ENCODE data around the gene CHRNA4. TPM values are rescaled to one million over a fixed set of nuclear protein-coding genes. Genes with fewer than 3 reads are reported as not detected.
A peak's percentile ranks its signal among the peaks of the same experiment; 100 is the strongest.
"Not testable (repeated sequence)": the region's sequence is repeated elsewhere in the genome, so short reads cannot be mapped to it uniquely, and the experiment has no call there.

CHRNA4 gene
- polyA plus RNA-seq, 1 of the 3 experiments (the other 2 are of a cell fraction): not detected

DNA sequence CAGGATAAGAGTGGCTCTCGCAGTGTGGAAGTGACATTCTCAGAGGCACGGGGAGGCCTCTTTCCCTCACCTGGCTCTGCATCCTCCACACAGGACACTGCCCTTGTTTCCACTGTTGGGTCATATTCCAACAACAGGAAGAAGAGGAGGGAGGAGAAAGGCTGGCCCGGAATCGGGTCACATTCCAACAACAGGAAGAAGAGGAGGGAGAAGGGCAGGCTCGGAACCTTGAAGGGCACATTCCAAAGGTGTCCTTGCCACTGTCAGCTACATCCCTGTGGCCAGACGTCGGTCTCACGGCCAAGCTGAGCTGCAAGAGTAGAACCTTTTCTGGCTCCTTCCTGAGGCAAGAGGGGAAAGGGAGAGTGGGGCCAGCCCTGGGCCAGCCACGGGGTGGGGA is 25.4 kb downstream of the CHRNA4 start:
- Histone ChIP-seq H3K27ac (ENCODE audit: low read depth in 2 of 2, low read length in 1 of 2) (no peak overlapping the region), H4K20me1 (ENCODE audit: insufficient read depth) (no peaks in the 10 kb centered on the region), H3F3A (replicated peaks; ENCODE audit: insufficient read depth) (no peaks in the 10 kb centered on the region), H3K36me3 (replicated peaks in 1 of 2; ENCODE audit: control insufficient read depth in 1 of 2, insufficient read depth in 2 of 2, low read length in 1 of 2) (no peaks in the 10 kb centered on the region), H3K9ac (no peak overlapping the region), H2AFZ (ENCODE audit: low read depth) (no peak overlapping the region), H3K9me3 (no peaks in the 10 kb centered on the region), H3K27me3 (ENCODE audit: insufficient read depth) (no peaks in the 10 kb centered on the region), H3K79me2 (ENCODE audit: insufficient read depth) (no peaks in the 10 kb centered on the region), H3K9me2 (no peaks in the 10 kb centered on the region), H3K4me1 (ENCODE audit: control insufficient read depth in 1 of 2, insufficient read depth in 2 of 2, low read depth in 1 of 2, low read length in 1 of 2) (peaks cover 0 to 2% of the 10 kb centered on the region in 2 experiments; a peak in 1 of 4 replicates), H3K4me2 (no peak overlapping the region), H3K4me3 (ENCODE audit: low read depth in 2 of 2, low read length in 1 of 2) (no peak overlapping the region)
- no peak for DNase-seq
- ChIA-PET CTCF (interaction anchor here (4.9 kb wide), 1 partner anchor 26 kb away, joined by 29 read pairs; no protein-coding TSS in a partner anchor), POLR2A (no interaction called here)
- TF ChIP-seq, protein P1, sequence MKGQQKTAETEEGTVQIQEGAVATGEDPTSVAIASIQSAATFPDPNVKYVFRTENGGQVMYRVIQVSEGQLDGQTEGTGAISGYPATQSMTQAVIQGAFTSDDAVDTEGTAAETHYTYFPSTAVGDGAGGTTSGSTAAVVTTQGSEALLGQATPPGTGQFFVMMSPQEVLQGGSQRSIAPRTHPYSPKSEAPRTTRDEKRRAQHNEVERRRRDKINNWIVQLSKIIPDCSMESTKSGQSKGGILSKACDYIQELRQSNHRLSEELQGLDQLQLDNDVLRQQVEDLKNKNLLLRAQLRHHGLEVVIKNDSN (IDR thresholded peaks at IDR 0.05; ENCODE audit: borderline replicate concordance, low read depth): no peak
- TF ChIP-seq ELF1 (IDR thresholded peaks at IDR 0.05) (no peak), SMC3 (IDR thresholded peaks at IDR 0.05; ENCODE audit: low read depth, low read length) (no peak), FOXJ3 (CRISPR knock-in tag; IDR thresholded peaks at IDR 0.05) (no peak), RFX5 (IDR thresholded peaks at IDR 0.05; ENCODE audit: low read length) (no peak), GATA2 (CRISPR knock-in tag; IDR thresholded peaks at IDR 0.05) (no peak), YY1 (IDR thresholded peaks at IDR 0.05; ENCODE audit: low read depth) (no peak), RAD21 (IDR thresholded peaks at IDR 0.05; ENCODE audit: low read length) (no peak)
- TF ChIP-seq, protein P2, sequence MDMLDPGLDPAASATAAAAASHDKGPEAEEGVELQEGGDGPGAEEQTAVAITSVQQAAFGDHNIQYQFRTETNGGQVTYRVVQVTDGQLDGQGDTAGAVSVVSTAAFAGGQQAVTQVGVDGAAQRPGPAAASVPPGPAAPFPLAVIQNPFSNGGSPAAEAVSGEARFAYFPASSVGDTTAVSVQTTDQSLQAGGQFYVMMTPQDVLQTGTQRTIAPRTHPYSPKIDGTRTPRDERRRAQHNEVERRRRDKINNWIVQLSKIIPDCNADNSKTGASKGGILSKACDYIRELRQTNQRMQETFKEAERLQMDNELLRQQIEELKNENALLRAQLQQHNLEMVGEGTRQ (IDR thresholded peaks at IDR 0.05; ENCODE audit: borderline replicate concordance, low read depth, low read length): no peak
- TF ChIP-seq, protein P3, sequence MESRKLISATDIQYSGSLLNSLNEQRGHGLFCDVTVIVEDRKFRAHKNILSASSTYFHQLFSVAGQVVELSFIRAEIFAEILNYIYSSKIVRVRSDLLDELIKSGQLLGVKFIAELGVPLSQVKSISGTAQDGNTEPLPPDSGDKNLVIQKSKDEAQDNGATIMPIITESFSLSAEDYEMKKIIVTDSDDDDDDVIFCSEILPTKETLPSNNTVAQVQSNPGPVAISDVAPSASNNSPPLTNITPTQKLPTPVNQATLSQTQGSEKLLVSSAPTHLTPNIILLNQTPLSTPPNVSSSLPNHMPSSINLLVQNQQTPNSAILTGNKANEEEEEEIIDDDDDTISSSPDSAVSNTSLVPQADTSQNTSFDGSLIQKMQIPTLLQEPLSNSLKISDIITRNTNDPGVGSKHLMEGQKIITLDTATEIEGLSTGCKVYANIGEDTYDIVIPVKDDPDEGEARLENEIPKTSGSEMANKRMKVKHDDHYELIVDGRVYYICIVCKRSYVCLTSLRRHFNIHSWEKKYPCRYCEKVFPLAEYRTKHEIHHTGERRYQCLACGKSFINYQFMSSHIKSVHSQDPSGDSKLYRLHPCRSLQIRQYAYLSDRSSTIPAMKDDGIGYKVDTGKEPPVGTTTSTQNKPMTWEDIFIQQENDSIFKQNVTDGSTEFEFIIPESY (IDR thresholded peaks at IDR 0.05; ENCODE audit: borderline replicate concordance, low read depth): no peak
- 54% methylated on average over 7 of the region's 9 CpGs for WGBS (ENCODE audit: low lambda C conversion rate)

DNA sequence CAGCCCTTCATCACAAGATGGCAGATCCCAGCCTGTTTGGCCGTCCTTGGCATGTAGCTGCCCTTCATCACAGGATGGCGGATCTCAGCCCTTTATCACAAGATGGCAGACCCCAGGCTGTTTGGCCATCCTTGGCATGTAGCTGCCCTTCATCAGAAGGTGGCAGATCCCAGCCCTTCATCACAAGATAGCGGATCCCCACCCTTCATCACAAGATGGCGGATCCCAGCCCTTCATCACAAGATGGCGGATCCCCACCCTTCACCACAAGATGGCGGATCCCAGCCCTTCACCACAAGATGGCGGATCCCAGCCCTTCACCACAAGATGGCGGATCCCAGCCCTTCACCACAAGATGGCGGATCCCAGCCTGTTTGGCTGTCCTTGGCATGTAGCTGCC is 26.1 kb downstream of the CHRNA4 start:
- H3K9me2 ChIP-seq: not testable (repeated sequence)

More for the DNA sequence above, 26.1 kb downstream of the CHRNA4 start:
- H3K4me1 ChIP-seq (ENCODE audit: control insufficient read depth in 1 of 2, insufficient read depth in 2 of 2, low read depth in 1 of 2, low read length in 1 of 2); H3F3A ChIP-seq (replicated peaks; ENCODE audit: insufficient read depth); H2AFZ ChIP-seq (ENCODE audit: low read depth); H3K9me3 ChIP-seq; H3K27me3 ChIP-seq (ENCODE audit: insufficient read depth); H3K4me2 ChIP-seq; H3K9ac ChIP-seq; POLR2A ChIA-PET; DNase-seq; H4K20me1 ChIP-seq (ENCODE audit: insufficient read depth); H3K27ac ChIP-seq (ENCODE audit: low read depth in 2 of 2, low read length in 1 of 2); H3K4me3 ChIP-seq (ENCODE audit: low read depth in 2 of 2, low read length in 1 of 2); H3K36me3 ChIP-seq (replicated peaks in 1 of 2; ENCODE audit: control insufficient read depth in 1 of 2, insufficient read depth in 2 of 2, low read length in 1 of 2); H3K79me2 ChIP-seq (ENCODE audit: insufficient read depth): not testable (repeated sequence)
- CTCF ChIA-PET: interaction anchor here (1.7 to 4.9 kb wide), 3 partner anchors 26 to 112 kb away, joined by 4 to 29 read pairs (median 20); no protein-coding TSS in a partner anchor
- peak; percentile 45; the same call in 1 of the 2 replicates for TF ChIP-seq YY1 (IDR thresholded peaks at IDR 0.05; ENCODE audit: low read depth)
- 68% methylated on average over 7 of the region's 9 CpGs for WGBS (ENCODE audit: low lambda C conversion rate)

Measured in SK-N-SH (cell line).